NOMO-1 treated with DMSO at 0.1 percent for 48 hours (cell line): Measurements from ENCODE around the gene RBM20.
A peak's percentile ranks its signal among the peaks of the same experiment; 100 is the strongest.

ENCODE experiments used
- DNase-seq: peaks from one replicate; lab custom pipeline; 2025; ENCODE audit not compliant: unreplicated experiment; lab: John Stamatoyannopoulos, UW

RBM20 gene

GRCh38 chr10:110827875-110828274 lies 183.7 kb downstream of the RBM20 start:
- no peak for DNase-seq

GRCh38 chr10:110828525-110828924 lies 184.4 kb downstream of the RBM20 start:
- no peak for DNase-seq

- DNase-seq = no peak
Measured at GRCh38 chr10:110829721-110830410, 185.7 kb downstream of the RBM20 start.

- no peak for DNase-seq
Measured at GRCh38 chr10:110833234-110833940, 189.3 kb downstream of the RBM20 start.

GRCh38 chr10:110833941-110834628 lies 189.9 kb downstream of the RBM20 start:
- no peak for DNase-seq

GRCh38 chr10:110834629-110835301 lies 190.6 kb downstream of the RBM20 start:
- DNase-seq = peak; percentile 26

- no peak for DNase-seq
Measured at GRCh38 chr10:110835841-110836240, 191.7 kb downstream of the RBM20 start.

GRCh38 chr10:110836706-110837105 lies 192.6 kb downstream of the RBM20 start:
- no peak for DNase-seq

- DNase-seq = no peak
Measured at GRCh38 chr10:110837418-110838171, 193.5 kb downstream of the RBM20 start.

GRCh38 chr10:110840225-110840922 lies 196.2 kb downstream of the RBM20 start:
- DNase-seq = no peak

- DNase-seq = no peak
Measured at GRCh38 chr10:110840923-110841428, 196.8 kb downstream of the RBM20 start.

GRCh38 chr10:110841767-110842267 lies 197.7 kb downstream of the RBM20 start:
- DNase-seq = no peak

- DNase-seq = no peak
Measured at GRCh38 chr10:110842326-110842904, 198.3 kb downstream of the RBM20 start.

GRCh38 chr10:110843031-110843430 lies 198.9 kb downstream of the RBM20 start:
- peak; percentile 25 for DNase-seq

- DNase-seq = no peak
Measured at GRCh38 chr10:110843796-110844616, 199.9 kb downstream of the RBM20 start.

GRCh38 chr10:110844617-110844881 lies 200.4 kb downstream of the RBM20 start:
- DNase-seq = no peak

- DNase-seq = no peak
Measured at GRCh38 chr10:110845192-110845755, 201.1 kb downstream of the RBM20 start.
